ENCODE results near the gene SFT2D3.

SFT2D3 gene

GRCh38 chr2:127658641-127659407 is 42.5 kb upstream of the SFT2D3 start:
- H3K27ac ChIP-seq (ENCODE audit: low read depth, low read length), result peak overlapping the region; percentile 91
- peaks cover 54% of the 10 kb centered on the region for H3K36me3 ChIP-seq (ENCODE audit: insufficient read depth, low read length)
- H3K9ac ChIP-seq (ENCODE audit: low read length), result peak overlapping the region; percentile 88
- H3K27me3 ChIP-seq (ENCODE audit: control insufficient read depth in 1 of 2, insufficient read depth in 2 of 2, low read length in 2 of 2), result no peaks in the 10 kb centered on the region
- H3K9me3 ChIP-seq (ENCODE audit: low read length), result no peaks in the 10 kb centered on the region
- peak overlapping the region in 1 of 2 donors; percentile 37 for H3K4me3 ChIP-seq (ENCODE audit: low read depth in 1 of 2, low read length in 2 of 2)
- H3K4me1 ChIP-seq (ENCODE audit: insufficient read depth, low read length), result peaks cover 98% of the 10 kb centered on the region

- Histone ChIP-seq H3K4me3 (ENCODE audit: low read depth in 1 of 2, low read length in 2 of 2) (peak overlapping the region; percentile 11 to 37), H3K27ac (ENCODE audit: low read depth, low read length) (peak overlapping the region; percentile 91), H3K9me3 (ENCODE audit: low read length) (no peaks in the 10 kb centered on the region), H3K9ac (ENCODE audit: low read length) (peak overlapping the region; percentile 88), H3K36me3 (ENCODE audit: insufficient read depth, low read length) (peaks cover 46% of the 10 kb centered on the region), H3K27me3 (ENCODE audit: control insufficient read depth in 1 of 2, insufficient read depth in 2 of 2, low read length in 2 of 2) (no peaks in the 10 kb centered on the region), H3K4me1 (ENCODE audit: insufficient read depth, low read length) (peaks cover 92% of the 10 kb centered on the region)
These were observed 41.6 kb upstream of the SFT2D3 start for GRCh38 chr2:127659408-127660290.

GRCh38 chr2:127660291-127660578 is 41.1 kb upstream of the SFT2D3 start:
- H3K27ac ChIP-seq (ENCODE audit: low read depth, low read length), result peak overlapping the region; percentile 91
- H3K9me3 ChIP-seq (ENCODE audit: low read length), result no peaks in the 10 kb centered on the region
- H3K9ac ChIP-seq (ENCODE audit: low read length), result no peak overlapping the region
- H3K4me1 ChIP-seq (ENCODE audit: insufficient read depth, low read length), result peaks cover 91% of the 10 kb centered on the region
- H3K27me3 ChIP-seq (ENCODE audit: control insufficient read depth in 1 of 2, insufficient read depth in 2 of 2, low read length in 2 of 2), result no peaks in the 10 kb centered on the region
- peaks cover 40% of the 10 kb centered on the region for H3K36me3 ChIP-seq (ENCODE audit: insufficient read depth, low read length)
- H3K4me3 ChIP-seq (ENCODE audit: low read depth in 1 of 2, low read length in 2 of 2), result peak overlapping the region in 1 of 2 donors; percentile 37

GRCh38 chr2:127661072-127661649 is 40.1 kb upstream of the SFT2D3 start:
- no peaks in the 10 kb centered on the region for H3K9me3 ChIP-seq (ENCODE audit: low read length)
- peaks cover 31% of the 10 kb centered on the region for H3K36me3 ChIP-seq (ENCODE audit: insufficient read depth, low read length)
- peaks cover 91% of the 10 kb centered on the region for H3K4me1 ChIP-seq (ENCODE audit: insufficient read depth, low read length)
- H3K27me3 ChIP-seq (ENCODE audit: control insufficient read depth in 1 of 2, insufficient read depth in 2 of 2, low read length in 2 of 2), result no peaks in the 10 kb centered on the region
- H3K4me3 ChIP-seq (ENCODE audit: low read depth in 1 of 2, low read length in 2 of 2), result peak overlapping the region in 1 of 2 donors; percentile 9
- H3K27ac ChIP-seq (ENCODE audit: low read depth, low read length), result peak overlapping the region; percentile 91
- H3K9ac ChIP-seq (ENCODE audit: low read length), result peak overlapping the region; percentile 44

- Histone ChIP-seq H3K27ac (ENCODE audit: low read depth, low read length) (peak overlapping the region; percentile 59), H3K4me3 (ENCODE audit: low read depth in 1 of 2, low read length in 2 of 2) (peak overlapping the region in 1 of 2 donors; percentile 9)
These were observed 39.3 kb upstream of the SFT2D3 start for GRCh38 chr2:127661949-127662510.

GRCh38 chr2:127662937-127663565 is 38.2 kb upstream of the SFT2D3 start:
- Histone ChIP-seq H3K9ac (ENCODE audit: low read length) (peak overlapping the region; percentile 59), H3K4me3 (ENCODE audit: low read depth in 1 of 2, low read length in 2 of 2) (peak overlapping the region in 1 of 2 donors; percentile 58), H3K4me1 (ENCODE audit: insufficient read depth, low read length) (peaks cover 85% of the 10 kb centered on the region), H3K36me3 (ENCODE audit: insufficient read depth, low read length) (peaks cover 16% of the 10 kb centered on the region), H3K9me3 (ENCODE audit: low read length) (no peaks in the 10 kb centered on the region), H3K27ac (ENCODE audit: low read depth, low read length) (peak overlapping the region; percentile 92), H3K27me3 (ENCODE audit: control insufficient read depth in 1 of 2, insufficient read depth in 2 of 2, low read length in 2 of 2) (no peaks in the 10 kb centered on the region)

More at GRCh38 chr2:127661949-127662510, 39.3 kb upstream of the SFT2D3 start:
- peaks cover 26% of the 10 kb centered on the region for H3K36me3 ChIP-seq (ENCODE audit: insufficient read depth, low read length)
- peaks cover 90% of the 10 kb centered on the region for H3K4me1 ChIP-seq (ENCODE audit: insufficient read depth, low read length)
- no peaks in the 10 kb centered on the region for H3K9me3 ChIP-seq (ENCODE audit: low read length)
- H3K9ac ChIP-seq (ENCODE audit: low read length), result peak overlapping the region; percentile 44
- no peaks in the 10 kb centered on the region for H3K27me3 ChIP-seq (ENCODE audit: control insufficient read depth in 1 of 2, insufficient read depth in 2 of 2, low read length in 2 of 2)

- peak overlapping the region; percentile 92 for H3K27ac ChIP-seq (ENCODE audit: low read depth, low read length)
- no peaks in the 10 kb centered on the region for H3K9me3 ChIP-seq (ENCODE audit: low read length)
- H3K4me3 ChIP-seq (ENCODE audit: low read depth in 1 of 2, low read length in 2 of 2), result peak overlapping the region; percentile 44 to 58
- H3K36me3 ChIP-seq (ENCODE audit: insufficient read depth, low read length), result peaks cover 16% of the 10 kb centered on the region
- H3K9ac ChIP-seq (ENCODE audit: low read length), result peak overlapping the region; percentile 74
- peaks cover 79% of the 10 kb centered on the region for H3K4me1 ChIP-seq (ENCODE audit: insufficient read depth, low read length)
- no peaks in the 10 kb centered on the region for H3K27me3 ChIP-seq (ENCODE audit: control insufficient read depth in 1 of 2, insufficient read depth in 2 of 2, low read length in 2 of 2)
These were observed 37.7 kb upstream of the SFT2D3 start for GRCh38 chr2:127663566-127664064.

- Histone ChIP-seq H3K4me1 (ENCODE audit: insufficient read depth, low read length) (peaks cover 76% of the 10 kb centered on the region), H3K4me3 (ENCODE audit: low read depth in 1 of 2, low read length in 2 of 2) (peak overlapping the region; percentile 44 to 58), H3K27me3 (ENCODE audit: control insufficient read depth in 1 of 2, insufficient read depth in 2 of 2, low read length in 2 of 2) (no peaks in the 10 kb centered on the region), H3K9ac (ENCODE audit: low read length) (peak overlapping the region; percentile 74), H3K9me3 (ENCODE audit: low read length) (no peaks in the 10 kb centered on the region), H3K36me3 (ENCODE audit: insufficient read depth, low read length) (peaks cover 16% of the 10 kb centered on the region), H3K27ac (ENCODE audit: low read depth, low read length) (peak overlapping the region; percentile 92)
These were observed 37.0 kb upstream of the SFT2D3 start for GRCh38 chr2:127664065-127664894.

- H3K9me3 ChIP-seq (ENCODE audit: low read length), result no peaks in the 10 kb centered on the region
- H3K27me3 ChIP-seq (ENCODE audit: control insufficient read depth in 1 of 2, insufficient read depth in 2 of 2, low read length in 2 of 2), result no peaks in the 10 kb centered on the region
- peaks cover 70% of the 10 kb centered on the region for H3K4me1 ChIP-seq (ENCODE audit: insufficient read depth, low read length)
- peak overlapping the region; percentile 92 for H3K27ac ChIP-seq (ENCODE audit: low read depth, low read length)
- H3K4me3 ChIP-seq (ENCODE audit: low read depth in 1 of 2, low read length in 2 of 2), result peak overlapping the region in 1 of 2 donors; percentile 58
- H3K36me3 ChIP-seq (ENCODE audit: insufficient read depth, low read length), result peaks cover 13% of the 10 kb centered on the region
- peak overlapping the region; percentile 51 for H3K9ac ChIP-seq (ENCODE audit: low read length)
These were observed 36.4 kb upstream of the SFT2D3 start for GRCh38 chr2:127664895-127665225.

GRCh38 chr2:127665267-127665893 is 35.9 kb upstream of the SFT2D3 start:
- Histone ChIP-seq H3K9ac (ENCODE audit: low read length) (peak overlapping the region; percentile 51), H3K9me3 (ENCODE audit: low read length) (no peaks in the 10 kb centered on the region), H3K27me3 (ENCODE audit: control insufficient read depth in 1 of 2, insufficient read depth in 2 of 2, low read length in 2 of 2) (no peaks in the 10 kb centered on the region), H3K4me3 (ENCODE audit: low read depth in 1 of 2, low read length in 2 of 2) (peak overlapping the region in 1 of 2 donors; percentile 58), H3K4me1 (ENCODE audit: insufficient read depth, low read length) (peaks cover 68% of the 10 kb centered on the region), H3K36me3 (ENCODE audit: insufficient read depth, low read length) (peaks cover 10% of the 10 kb centered on the region), H3K27ac (ENCODE audit: low read depth, low read length) (peak overlapping the region; percentile 92)
